Measurements from ENCODE around the gene ATP10D.

- TF ChIP-seq ZNF565 (CRISPR knock-in tag; conservative IDR thresholded peaks at IDR 0.05; ENCODE audit: low read depth): no peak
- TF ChIP-seq PPARA (CRISPR knock-in tag; IDR thresholded peaks at IDR 0.05; ENCODE audit: borderline replicate concordance): no peak
- TF ChIP-seq ZFP30 (CRISPR knock-in tag; IDR thresholded peaks at IDR 0.05): no peak
- no peak for TF ChIP-seq PATZ1 (CRISPR knock-in tag; IDR thresholded peaks at IDR 0.05; ENCODE audit: borderline replicate concordance)
- no peak for TF ChIP-seq ARNTL (CRISPR knock-in tag; IDR thresholded peaks at IDR 0.05; ENCODE audit: borderline replicate concordance, low read depth)
- TF ChIP-seq, protein P1, sequence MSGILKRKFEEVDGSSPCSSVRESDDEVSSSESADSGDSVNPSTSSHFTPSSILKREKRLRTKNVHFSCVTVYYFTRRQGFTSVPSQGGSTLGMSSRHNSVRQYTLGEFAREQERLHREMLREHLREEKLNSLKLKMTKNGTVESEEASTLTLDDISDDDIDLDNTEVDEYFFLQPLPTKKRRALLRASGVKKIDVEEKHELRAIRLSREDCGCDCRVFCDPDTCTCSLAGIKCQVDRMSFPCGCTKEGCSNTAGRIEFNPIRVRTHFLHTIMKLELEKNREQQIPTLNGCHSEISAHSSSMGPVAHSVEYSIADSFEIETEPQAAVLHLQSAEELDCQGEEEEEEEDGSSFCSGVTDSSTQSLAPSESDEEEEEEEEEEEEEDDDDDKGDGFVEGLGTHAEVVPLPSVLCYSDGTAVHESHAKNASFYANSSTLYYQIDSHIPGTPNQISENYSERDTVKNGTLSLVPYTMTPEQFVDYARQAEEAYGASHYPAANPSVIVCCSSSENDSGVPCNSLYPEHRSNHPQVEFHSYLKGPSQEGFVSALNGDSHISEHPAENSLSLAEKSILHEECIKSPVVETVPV (CRISPR knock-in tag; IDR thresholded peaks at IDR 0.05): no peak
- no peak for TF ChIP-seq RARB (CRISPR knock-in tag; IDR thresholded peaks at IDR 0.05)
- TF ChIP-seq CREB5 (CRISPR knock-in tag; IDR thresholded peaks at IDR 0.05; ENCODE audit: low read depth): no peak
Observed at GRCh38 chr4:47606482-47606881, 121.4 kb downstream of the ATP10D start.

All from SK-N-SH treated with all-trans-retinoic acid at 6 μM for 48 hours (cell line).